ENCODE data around the gene GORAB.

The GORAB gene

DNA sequence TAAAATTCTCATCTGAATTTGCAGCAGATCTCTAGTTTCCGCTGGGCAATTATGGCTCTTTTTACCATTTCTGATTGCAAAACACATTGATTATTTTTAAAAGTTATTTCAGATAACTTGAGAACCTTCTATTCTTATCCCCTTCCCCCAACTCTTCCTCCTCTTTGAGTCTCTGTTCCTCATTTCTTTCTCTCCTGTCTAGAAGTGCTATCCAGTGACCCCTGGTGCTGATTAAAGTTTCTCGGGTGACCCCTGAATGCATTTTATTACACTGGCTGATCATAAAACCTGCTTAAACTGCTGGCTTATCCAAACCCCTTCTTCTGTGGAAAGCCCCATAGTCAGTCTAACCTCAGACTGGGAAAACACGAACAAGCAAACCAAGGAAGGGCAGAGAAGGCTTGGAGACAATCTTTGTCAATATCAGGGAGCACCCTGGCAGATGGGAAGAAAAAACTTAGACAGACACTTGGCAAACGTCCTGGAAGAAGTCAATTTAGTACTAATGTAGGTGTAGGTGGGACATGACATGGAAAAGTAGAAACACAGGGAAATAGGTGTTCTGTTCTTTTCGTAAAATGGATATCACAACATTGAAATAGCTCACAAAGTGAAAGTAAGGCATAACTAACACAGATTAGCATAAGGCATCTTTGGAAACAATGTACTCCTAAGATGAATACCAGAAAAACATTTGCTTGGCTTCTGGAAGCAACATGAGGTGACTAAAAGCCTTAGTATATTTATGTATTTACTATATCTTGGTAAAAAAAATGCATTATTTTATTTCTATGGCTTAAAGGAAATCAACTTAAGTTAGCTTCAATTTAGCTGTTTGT, 61.4 kb downstream of the GORAB start:
- no peak for DNase-seq

DNA sequence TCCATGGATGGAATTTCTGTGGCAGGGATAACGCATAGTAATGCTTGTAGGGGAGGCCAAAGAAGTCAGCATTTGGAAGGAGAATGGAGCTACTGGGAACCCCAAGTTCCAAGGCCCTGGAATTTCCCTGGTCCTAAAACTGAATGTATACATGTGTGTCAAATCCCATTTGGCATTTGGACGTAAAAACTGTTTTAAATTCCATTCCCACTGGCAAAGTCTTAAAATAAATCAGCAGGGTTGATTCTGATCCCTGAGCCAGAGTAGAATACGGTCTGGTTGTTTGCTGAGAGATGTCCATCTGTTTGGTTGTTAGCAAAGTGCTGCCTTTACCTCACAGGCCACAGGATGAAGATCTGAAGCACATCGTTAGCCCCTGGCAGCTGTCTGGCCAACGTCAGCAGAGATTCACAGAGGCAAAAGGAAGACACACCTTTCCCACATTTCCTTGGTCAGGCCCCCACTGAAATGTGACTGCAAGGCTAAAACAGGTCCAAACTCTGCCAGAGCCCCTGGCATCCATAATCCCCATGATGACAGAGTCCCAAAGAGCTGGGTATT, 62.2 kb downstream of the GORAB start:
- no peak for DNase-seq

DNA sequence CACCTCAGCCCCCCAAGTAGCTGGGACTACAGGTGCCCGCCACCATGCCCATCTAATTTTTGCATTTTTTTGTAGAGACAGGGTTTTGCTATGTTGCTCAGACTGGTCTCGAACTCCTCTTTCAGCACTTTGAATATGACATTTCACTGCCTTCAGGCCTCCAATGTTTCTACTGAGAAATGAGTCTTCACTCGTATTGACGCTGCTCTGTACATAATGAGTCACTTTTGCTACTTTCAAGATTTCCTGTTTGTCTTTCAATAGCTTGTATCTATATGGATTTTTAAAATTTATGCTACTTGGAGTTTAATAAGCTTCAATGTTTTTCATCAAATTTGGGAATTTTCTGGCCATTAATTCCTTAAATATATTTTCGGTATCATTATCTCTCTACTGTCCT, 64.7 kb downstream of the GORAB start:
- DNase-seq: no peak

DNA sequence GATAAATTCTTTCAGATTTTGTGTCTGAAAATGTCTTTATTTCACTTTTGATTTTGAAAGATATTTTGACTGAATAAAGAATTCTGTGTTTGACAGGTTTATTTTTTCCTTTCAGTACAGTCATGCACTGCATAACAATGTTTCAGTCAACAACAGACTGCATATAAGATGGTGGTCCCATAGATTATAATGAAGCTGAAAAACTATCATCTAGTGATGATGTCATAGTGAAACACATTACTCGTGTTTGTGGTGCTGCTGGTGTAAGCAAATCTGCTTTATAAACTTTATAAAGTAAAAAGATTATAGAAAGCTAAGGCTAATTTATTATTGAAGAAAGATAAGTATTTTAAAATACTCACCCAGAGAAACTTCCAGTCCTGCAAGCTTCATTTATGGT, 66.7 kb downstream of the GORAB start:
- no peak for DNase-seq

DNA sequence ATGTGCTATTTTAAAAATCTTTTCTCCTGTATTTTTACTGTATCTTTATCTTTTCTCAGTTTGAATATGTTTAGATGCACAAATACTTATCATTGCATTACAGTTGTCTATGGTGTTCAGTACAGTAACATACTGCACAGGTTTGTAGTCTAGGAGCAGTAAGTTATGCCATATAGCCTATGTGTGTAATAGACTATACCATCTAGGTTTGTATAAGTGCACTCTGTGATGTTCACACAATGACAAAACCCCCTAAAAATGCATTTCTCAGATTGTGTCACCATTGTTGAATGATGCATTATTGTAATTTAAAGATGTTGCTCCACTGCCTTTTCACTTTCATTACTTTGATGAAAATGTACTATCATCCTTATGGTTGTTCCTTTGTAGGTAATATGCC, 67.1 kb downstream of the GORAB start:
- DNase-seq: no peak

DNA sequence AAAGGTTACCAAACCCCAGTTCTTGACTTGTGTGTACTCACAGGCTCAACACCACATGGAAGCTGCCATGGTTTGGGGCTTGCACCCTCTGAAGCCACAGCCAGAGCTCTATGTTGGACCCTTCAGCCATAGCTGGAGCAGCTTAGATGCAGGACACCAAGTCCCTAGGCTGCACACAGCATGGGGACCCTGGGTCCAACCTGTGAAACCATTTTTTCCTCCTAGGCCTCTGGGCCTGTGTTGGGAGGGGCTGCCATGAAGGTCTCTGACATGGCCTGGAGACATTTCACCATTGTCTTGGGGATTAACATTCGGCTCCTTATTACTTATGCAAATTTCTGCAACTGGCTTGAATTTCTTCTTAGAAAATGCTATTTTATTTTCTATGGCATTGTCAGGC, 69.9 kb downstream of the GORAB start:
- no peak for DNase-seq
